DND-41 (cell line): ENCODE data around the gene SHH.

Experiments
- ATAC-seq: fragments of 200-7000 bp; cut with Tn5 transposase; 3 replicates; pipeline ENCODE4 v1.9.1; 2021; ENCODE audit warnings: low read depth; ENCODE audit not compliant: insufficient read depth
- DNase-seq: peaks from one replicate; pipeline ENCODE4 v3.0.0-alpha.2; 2020
- H2AFZ ChIP-seq: 2 replicates; pipeline ENCODE4 v1.6.0; 2012; ENCODE audit warnings: low read depth, low read length
- H3K27ac ChIP-seq: 2 replicates; pipeline ENCODE4 v1.5.1; 2012; ENCODE audit warnings: low read length, inconsistent platforms
- H3K27me3 ChIP-seq: fragments of 200-600 bp; sonication (generic); 2 replicates; pipeline ENCODE4 v1.6.0; 2012; ENCODE audit warnings: low read length, mild to moderate bottlenecking, inconsistent platforms; ENCODE audit not compliant: insufficient read depth, poor library complexity
- H3K36me3 ChIP-seq: 2 replicates; pipeline ENCODE4 v1.5.1; 2012; ENCODE audit warnings: low read length, inconsistent platforms; ENCODE audit not compliant: insufficient read depth
- H3K4me1 ChIP-seq: 2 replicates; pipeline ENCODE4 v1.5.1; 2012; ENCODE audit warnings: mild to moderate bottlenecking, low read length; ENCODE audit not compliant: insufficient read depth
- H3K4me2 ChIP-seq: 2 replicates; pipeline ENCODE4 v1.6.0; 2012; ENCODE audit warnings: mild to moderate bottlenecking, moderate library complexity, low read length, inconsistent platforms; ENCODE audit not compliant: insufficient read depth
- H3K4me3 ChIP-seq, 2 experiments: fragments of 200-600 bp in 1 of 2; shearing (Covaris generic) in 1 of 2; 2 replicates each; pipeline ENCODE4 v1.5.1; 2012 to 2016; ENCODE audit warnings: inconsistent platforms in 2 of 2, low read length in 2 of 2, mild to moderate bottlenecking in 2 of 2, low read depth in 1 of 2, moderate library complexity in 1 of 2
- H3K79me2 ChIP-seq: 2 replicates; pipeline ENCODE4 v1.6.0; 2012; ENCODE audit warnings: low read length, inconsistent platforms; ENCODE audit not compliant: insufficient read depth
- H3K9ac ChIP-seq: 2 replicates; pipeline ENCODE4 v1.6.0; 2012; ENCODE audit warnings: low read depth, mild to moderate bottlenecking, inconsistent platforms, low read length, moderate library complexity
- H3K9me3 ChIP-seq: 2 replicates; pipeline ENCODE4 v1.5.1; 2012; ENCODE audit warnings: low read length, moderate library complexity, mild to moderate bottlenecking, inconsistent platforms; ENCODE audit not compliant: insufficient read depth, severe bottlenecking
- H4K20me1 ChIP-seq: 2 replicates; pipeline ENCODE4 v1.6.0; 2012; ENCODE audit warnings: low read length; ENCODE audit not compliant: insufficient read depth
- CTCF ChIP-seq: IDR thresholded peaks from 2 replicates; pipeline ENCODE4 v1.5.1; 2012; ENCODE audit warnings: borderline replicate concordance, low read length, moderate library complexity, mild to moderate bottlenecking; ENCODE audit not compliant: poor library complexity, severe bottlenecking; ENCODE audit errors: extremely low read depth
- EZH2 ChIP-seq: IDR thresholded peaks from 3 replicates; pipeline ENCODE4 v1.6.1; 2012; ENCODE audit warnings: borderline replicate concordance, low read depth, mild to moderate bottlenecking, moderate library complexity, low read length, inconsistent platforms; ENCODE audit not compliant: severe bottlenecking

The SHH gene

GRCh38 chr7:155762036-155762435 is 50.2 kb downstream of the SHH start:
- Histone ChIP-seq H3K4me2 (peak overlapping the region; percentile 66), H3K36me3 (peaks cover 69% of the 10 kb centered on the region), H3K27ac (peak overlapping the region; percentile 97), H3K79me2 (peaks cover 82% of the 10 kb centered on the region), H3K9ac (peak overlapping the region; percentile 71), H2AFZ (no peak overlapping the region), H3K9me3 (no peaks in the 10 kb centered on the region), H3K4me3 (peak overlapping the region in 1 of 2 experiments; percentile 53; a peak in 2 of 4 replicates), H3K4me1 (peaks cover 82% of the 10 kb centered on the region), H3K27me3 (no peaks in the 10 kb centered on the region), H4K20me1 (peaks cover 14% of the 10 kb centered on the region; the same call in 1 of the 2 replicates)
- TF ChIP-seq EZH2 (no peak), CTCF (no peak)
- ATAC-seq = no peak
- DNase-seq = no peak

- TF ChIP-seq EZH2 = no peak
- TF ChIP-seq CTCF = no peak
- peak overlapping the region; percentile 37 for H3K4me2 ChIP-seq
- DNase-seq (no peak), ATAC-seq (no peak)
- H4K20me1 ChIP-seq = peaks cover 19% of the 10 kb centered on the region; the same call in 1 of the 2 replicates
- H3K27ac ChIP-seq = peak overlapping the region; percentile 97
- no peak overlapping the region for H3K4me3 ChIP-seq
- H3K79me2 ChIP-seq = peaks cover 84% of the 10 kb centered on the region
- H3K36me3 ChIP-seq = peaks cover 69% of the 10 kb centered on the region
- H3K27me3 ChIP-seq = no peaks in the 10 kb centered on the region
- H3K9me3 ChIP-seq = no peaks in the 10 kb centered on the region
- H2AFZ ChIP-seq = no peak overlapping the region
- peak overlapping the region; percentile 71; the same call in 1 of the 2 replicates for H3K9ac ChIP-seq
- H3K4me1 ChIP-seq = peaks cover 77% of the 10 kb centered on the region
Observed at GRCh38 chr7:155761162-155761561, 51.1 kb downstream of the SHH start.

- Histone ChIP-seq H3K27ac (peak overlapping the region; percentile 78), H3K36me3 (peaks cover 64% of the 10 kb centered on the region), H3K79me2 (peaks cover 84% of the 10 kb centered on the region), H3K4me3 (no peak overlapping the region), H3K9ac (no peak overlapping the region), H3K4me2 (peak overlapping the region; percentile 22; the same call in 1 of the 2 replicates), H3K27me3 (no peaks in the 10 kb centered on the region), H2AFZ (no peak overlapping the region), H4K20me1 (peaks cover 17% of the 10 kb centered on the region; the same call in 1 of the 2 replicates), H3K9me3 (no peaks in the 10 kb centered on the region), H3K4me1 (peaks cover 70% of the 10 kb centered on the region)
- DNase-seq = no peak
- TF ChIP-seq EZH2 (no peak), CTCF (no peak)
- no peak for ATAC-seq
Observed at GRCh38 chr7:155759740-155760430, 52.4 kb downstream of the SHH start.
